Activated CD4-positive, alpha-beta T cell treated with anti-CD3 and anti-CD28 coated beads for 1 hour (primary cell): ENCODE results near the gene CA10.

Experiments
- DNase-seq: peaks from one replicate; pipeline ENCODE4 v3.0.0-alpha.2; 2020

The CA10 gene

GRCh38 chr17:51813140-51813783 lies 345.3 kb downstream of the CA10 start:
- DNase-seq = no peak

- DNase-seq = no peak
Observed at GRCh38 chr17:51807460-51807859, 351.1 kb downstream of the CA10 start.

- DNase-seq = no peak
Observed at GRCh38 chr17:51805765-51806164, 352.7 kb downstream of the CA10 start.

- DNase-seq = no peak
Observed at GRCh38 chr17:51805185-51805584, 353.3 kb downstream of the CA10 start.

DNA sequence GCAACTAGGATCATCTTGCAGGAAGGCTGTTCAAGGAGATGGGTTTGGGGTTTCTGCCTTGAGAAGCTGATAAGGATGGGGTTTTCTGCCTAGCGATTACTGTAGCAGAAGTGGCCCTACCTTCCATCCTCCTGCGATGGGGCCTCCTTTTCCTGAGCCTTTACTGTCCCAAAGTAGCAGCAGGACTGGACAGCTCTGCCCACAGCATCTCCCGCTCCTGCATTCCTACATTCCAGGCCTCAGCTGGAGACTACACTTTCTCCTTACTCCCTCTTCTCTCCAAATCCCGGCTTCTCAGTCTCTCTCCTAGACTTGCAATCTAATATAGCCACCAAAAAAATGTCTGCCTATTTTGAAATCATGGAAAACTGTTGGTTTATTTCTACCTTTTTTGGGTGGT lies 355.4 kb downstream of the CA10 start:
- DNase-seq = no peak

- DNase-seq = no peak
Observed at GRCh38 chr17:51802544-51802943, 356.0 kb downstream of the CA10 start.

- DNase-seq = no peak
Observed at GRCh38 chr17:51801626-51802025, 356.9 kb downstream of the CA10 start.

- no peak for DNase-seq
Observed at GRCh38 chr17:51799981-51800380, 358.5 kb downstream of the CA10 start.

GRCh38 chr17:51799240-51799639 lies 359.3 kb downstream of the CA10 start:
- no peak for DNase-seq

GRCh38 chr17:51797150-51797549 lies 361.4 kb downstream of the CA10 start:
- no peak for DNase-seq

DNA sequence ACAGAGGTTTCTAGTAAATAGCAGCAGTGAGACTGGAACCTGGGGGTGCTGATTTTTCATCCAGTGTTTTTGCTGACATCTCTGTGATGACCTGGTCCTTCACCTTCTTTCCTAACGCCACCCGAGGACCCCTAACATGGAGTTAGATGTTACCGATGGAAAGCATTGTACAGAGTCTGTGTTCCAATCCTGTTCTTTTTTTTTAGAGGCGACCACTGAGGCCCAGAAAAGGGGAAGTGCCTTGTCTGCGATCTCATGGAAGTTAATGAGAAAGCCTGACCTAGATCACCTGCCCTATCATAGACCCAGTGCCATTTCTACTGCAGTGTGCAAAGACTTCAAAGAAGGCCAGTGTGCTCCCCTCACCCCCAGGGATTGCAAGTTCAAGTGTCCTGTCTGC lies 362.5 kb downstream of the CA10 start:
- no peak for DNase-seq

DNA sequence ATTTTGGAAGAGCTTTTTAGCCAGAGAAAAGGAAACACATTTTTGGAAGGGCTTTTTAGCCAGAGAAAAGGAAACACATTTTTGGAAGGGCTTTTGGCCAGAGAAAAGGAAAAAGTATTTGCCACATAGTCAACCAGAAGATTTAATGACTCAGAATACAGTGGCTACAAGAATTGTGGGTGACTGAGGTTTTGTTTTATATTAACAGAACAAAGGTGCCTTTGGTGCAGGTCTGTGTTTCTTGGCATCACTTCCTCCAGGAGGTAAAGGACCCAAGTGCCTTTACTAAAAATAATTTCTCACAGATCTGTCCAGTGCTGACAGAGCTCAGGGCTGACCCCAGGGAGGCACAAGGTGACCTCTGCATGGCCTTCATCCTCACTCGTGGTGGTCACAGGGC lies 363.1 kb downstream of the CA10 start:
- no peak for DNase-seq

DNA sequence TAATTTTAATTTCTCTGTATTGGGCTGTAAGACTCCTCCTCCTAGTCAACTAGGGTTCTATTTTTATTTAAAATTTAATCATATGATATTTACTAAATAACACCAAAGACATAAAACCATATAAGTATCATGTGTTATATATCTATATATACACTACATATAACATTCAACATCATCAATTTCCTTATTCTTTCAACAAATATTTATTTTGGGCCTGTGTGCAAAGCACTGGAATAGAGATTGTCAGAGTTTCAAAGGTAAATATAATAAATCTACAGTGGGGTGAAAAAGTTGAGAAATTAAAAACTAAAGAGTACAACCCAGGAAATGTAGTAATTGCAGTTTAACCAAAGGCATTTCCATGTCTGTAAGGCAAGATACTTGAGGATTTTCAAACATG lies 364.0 kb downstream of the CA10 start:
- no peak for DNase-seq

DNA sequence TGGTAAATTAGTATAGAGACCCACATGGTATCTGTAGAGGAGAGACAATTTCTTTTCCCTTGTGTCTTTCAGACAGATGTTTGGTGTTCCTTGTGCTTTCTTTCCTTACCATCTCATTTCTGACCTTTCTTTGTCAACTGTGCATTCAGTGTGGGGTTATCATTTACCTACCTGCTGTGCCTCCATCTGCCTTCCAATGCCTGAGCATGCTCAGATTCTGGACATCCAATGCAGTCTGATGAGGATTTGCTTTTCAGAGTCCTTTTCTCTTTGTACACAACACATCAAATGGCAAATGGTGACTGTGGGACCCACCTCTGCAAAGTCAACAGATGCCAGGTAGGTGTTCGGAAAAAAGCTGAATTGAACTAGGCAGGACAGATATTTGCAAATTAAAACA lies 364.8 kb downstream of the CA10 start:
- no peak for DNase-seq

DNA sequence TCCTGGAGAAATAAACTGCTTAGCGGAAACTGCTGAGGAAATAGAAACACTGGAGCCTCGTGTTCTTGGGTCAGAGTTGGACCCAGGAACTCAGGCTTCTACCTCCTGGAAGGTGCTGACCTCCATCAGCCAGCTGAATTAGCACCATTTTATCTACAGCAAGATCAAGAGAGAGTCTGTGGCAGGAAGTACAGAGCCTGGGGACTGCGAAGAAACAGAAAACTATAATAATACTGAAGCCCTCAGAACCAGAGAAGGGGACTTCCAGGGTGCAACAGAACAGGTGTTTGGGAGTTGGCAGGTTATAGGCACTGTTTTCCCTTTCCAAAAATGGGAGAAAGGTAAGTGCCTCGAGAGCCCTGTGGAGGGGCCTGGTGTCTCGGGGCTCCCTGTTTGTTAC lies 379.7 kb downstream of the CA10 start:
- no peak for DNase-seq

GRCh38 chr17:51770027-51770759 lies 388.3 kb downstream of the CA10 start:
- no peak for DNase-seq

DNA sequence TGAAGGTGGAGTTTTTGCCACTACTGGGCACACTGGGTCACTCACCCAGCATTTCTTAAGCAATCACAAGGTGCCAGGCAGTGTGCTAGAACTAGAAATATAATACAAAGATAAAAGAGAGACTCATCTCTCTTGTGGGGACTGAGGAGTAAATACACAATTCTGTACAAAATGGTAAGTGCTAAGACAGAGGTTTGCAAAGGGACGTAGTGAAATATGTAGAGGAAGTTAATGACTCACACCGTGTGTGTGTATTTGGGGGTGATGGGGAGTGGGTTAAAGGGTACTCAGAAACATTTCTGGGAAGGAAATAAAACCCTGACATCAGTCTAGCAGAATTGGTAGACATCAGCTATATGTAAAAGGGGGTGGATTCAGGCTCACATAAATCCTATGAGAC lies 389.3 kb downstream of the CA10 start:
- no peak for DNase-seq

DNA sequence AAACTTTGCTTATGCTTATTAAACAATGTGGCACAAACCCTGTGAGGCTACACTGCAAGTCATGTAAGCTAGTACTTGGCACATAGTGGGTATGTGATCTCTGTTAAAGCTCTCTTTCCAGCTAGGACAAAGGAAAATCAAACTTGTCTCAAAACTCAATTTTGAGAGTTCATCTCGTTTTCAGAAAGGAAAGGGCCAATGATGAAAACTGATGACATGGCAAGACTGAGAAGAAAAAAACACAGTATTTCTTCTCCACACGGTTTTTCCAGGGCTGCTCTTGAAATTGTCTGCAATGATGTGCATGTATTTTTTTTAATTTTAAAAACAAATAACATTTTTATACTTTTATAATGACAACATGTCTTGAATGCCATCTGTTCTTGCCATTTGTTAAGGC lies 389.8 kb downstream of the CA10 start:
- no peak for DNase-seq

GRCh38 chr17:51767287-51767686 lies 391.2 kb downstream of the CA10 start:
- DNase-seq = no peak

- DNase-seq = no peak
Observed at GRCh38 chr17:51765282-51766135, 393.0 kb downstream of the CA10 start.

GRCh38 chr17:51764387-51764971 lies 394.0 kb downstream of the CA10 start:
- DNase-seq = no peak

DNA sequence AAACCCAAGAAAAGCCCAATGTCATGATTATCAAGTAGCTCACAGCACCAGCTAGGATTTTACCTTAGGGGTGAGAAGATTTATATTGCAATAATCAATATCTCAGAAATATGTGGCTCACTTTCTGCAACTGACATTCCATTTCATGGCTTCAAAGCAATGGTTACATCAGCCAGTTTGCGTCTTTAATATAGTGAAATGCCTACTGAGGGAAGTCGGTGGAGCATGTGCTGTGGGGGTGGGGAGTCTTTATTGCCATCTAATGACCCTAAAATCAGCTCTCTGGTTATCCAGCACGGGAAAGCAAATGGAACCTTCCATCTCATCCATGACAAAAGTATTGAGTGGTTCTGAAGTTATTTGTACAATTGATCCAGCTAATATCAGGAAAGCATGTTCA lies 395.5 kb downstream of the CA10 start:
- no peak for DNase-seq

DNA sequence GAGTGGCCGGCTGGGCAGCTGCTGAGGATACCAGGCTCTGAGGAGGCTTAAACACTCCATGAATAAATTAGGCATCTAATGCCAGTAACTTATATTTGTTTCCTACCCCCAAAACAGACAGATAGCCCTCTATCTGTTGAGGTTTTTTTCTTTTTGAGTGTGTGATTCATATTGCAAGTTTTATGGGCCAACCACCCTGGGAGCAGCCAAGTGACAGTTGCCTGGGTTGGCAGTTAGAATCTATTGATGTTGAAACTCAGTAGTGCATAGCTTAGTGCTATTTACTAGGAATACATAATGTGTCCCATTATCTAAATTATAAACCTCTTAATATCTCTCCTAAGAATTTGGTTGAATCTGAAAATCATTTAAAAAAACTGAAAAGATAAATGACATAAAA lies 397.4 kb downstream of the CA10 start:
- no peak for DNase-seq

- no peak for DNase-seq
Observed at GRCh38 chr17:51759260-51759659, 399.3 kb downstream of the CA10 start.
